ENCODE results near the gene GPI. TPM values are rescaled to one million over a fixed set of nuclear protein-coding genes. Genes with fewer than 3 reads are reported as not detected.

Gene GPI
- polyA plus RNA-seq, 1 donor: 159 TPM

GRCh38 chr19:34353546-34353945 lies 11.4 kb upstream of the GPI start:
- no peaks in the 10 kb centered on the region for H3K9me3 ChIP-seq (ENCODE audit: control insufficient read depth, low read depth, low read length)
- H3K36me3 ChIP-seq (ENCODE audit: control insufficient read depth, insufficient read depth, low read length): peaks cover 53% of the 10 kb centered on the region
- peak in 1 of 2 donors; percentile 42 for DNase-seq
- WGBS (ENCODE audit: insufficient coverage, low lambda C conversion rate): 20% methylated on average over 1 of the region's 7 CpGs
- H3K4me3 ChIP-seq (ENCODE audit: low read length): no peak overlapping the region
- H3K27ac ChIP-seq (ENCODE audit: low read length): no peak overlapping the region
- H3K4me1 ChIP-seq (ENCODE audit: control insufficient read depth, insufficient read depth, low read length): peaks cover 6% of the 10 kb centered on the region
- no peaks in the 10 kb centered on the region for H3K27me3 ChIP-seq (ENCODE audit: control insufficient read depth, insufficient read depth, low read length)

GRCh38 chr19:34355201-34355600 lies 9.8 kb upstream of the GPI start:
- Histone ChIP-seq H3K36me3 (ENCODE audit: control insufficient read depth, insufficient read depth, low read length) (peaks cover 37% of the 10 kb centered on the region), H3K27ac (ENCODE audit: low read length) (no peak overlapping the region), H3K4me1 (ENCODE audit: control insufficient read depth, insufficient read depth, low read length) (peaks cover 16% of the 10 kb centered on the region), H3K4me3 (ENCODE audit: low read length) (no peak overlapping the region), H3K9me3 (ENCODE audit: control insufficient read depth, low read depth, low read length) (no peaks in the 10 kb centered on the region), H3K27me3 (ENCODE audit: control insufficient read depth, insufficient read depth, low read length) (no peaks in the 10 kb centered on the region)
- no CpG with 5 or more reads among the region's 8 CpGs for WGBS (ENCODE audit: insufficient coverage, low lambda C conversion rate)
- DNase-seq: no peak

- no CpG with 5 or more reads among the region's 4 CpGs for WGBS (ENCODE audit: insufficient coverage, low lambda C conversion rate)
- DNase-seq: no peak
- no peaks in the 10 kb centered on the region for H3K27me3 ChIP-seq (ENCODE audit: control insufficient read depth, insufficient read depth, low read length)
- H3K4me3 ChIP-seq (ENCODE audit: low read length): no peak overlapping the region
- H3K27ac ChIP-seq (ENCODE audit: low read length): no peak overlapping the region
- peaks cover 32% of the 10 kb centered on the region for H3K36me3 ChIP-seq (ENCODE audit: control insufficient read depth, insufficient read depth, low read length)
- H3K4me1 ChIP-seq (ENCODE audit: control insufficient read depth, insufficient read depth, low read length): peaks cover 16% of the 10 kb centered on the region
- H3K9me3 ChIP-seq (ENCODE audit: control insufficient read depth, low read depth, low read length): no peaks in the 10 kb centered on the region
Measured at GRCh38 chr19:34356875-34357274, 8.1 kb upstream of the GPI start.

GRCh38 chr19:34357431-34357830 lies 7.6 kb upstream of the GPI start:
- WGBS (ENCODE audit: insufficient coverage, low lambda C conversion rate): no CpG with 5 or more reads among the region's 4 CpGs
- Histone ChIP-seq H3K27ac (ENCODE audit: low read length) (no peak overlapping the region), H3K36me3 (ENCODE audit: control insufficient read depth, insufficient read depth, low read length) (peaks cover 27% of the 10 kb centered on the region), H3K9me3 (ENCODE audit: control insufficient read depth, low read depth, low read length) (no peaks in the 10 kb centered on the region), H3K4me1 (ENCODE audit: control insufficient read depth, insufficient read depth, low read length) (peaks cover 16% of the 10 kb centered on the region), H3K27me3 (ENCODE audit: control insufficient read depth, insufficient read depth, low read length) (no peaks in the 10 kb centered on the region), H3K4me3 (ENCODE audit: low read length) (no peak overlapping the region)
- no peak for DNase-seq

GRCh38 chr19:34359140-34359953 lies 5.6 kb upstream of the GPI start:
- WGBS (ENCODE audit: insufficient coverage, low lambda C conversion rate): no CpG with 5 or more reads among the region's 61 CpGs
- DNase-seq: peak; percentile 99 to 100

GRCh38 chr19:34359954-34360315 lies 5.1 kb upstream of the GPI start:
- DNase-seq: no peak
- Histone ChIP-seq H3K9me3 (ENCODE audit: control insufficient read depth, low read depth, low read length) (no peaks in the 10 kb centered on the region), H3K4me1 (ENCODE audit: control insufficient read depth, insufficient read depth, low read length) (peaks cover 16% of the 10 kb centered on the region), H3K4me3 (ENCODE audit: low read length) (peak overlapping the region; percentile 62), H3K27me3 (ENCODE audit: control insufficient read depth, insufficient read depth, low read length) (no peaks in the 10 kb centered on the region), H3K27ac (ENCODE audit: low read length) (peak overlapping the region; percentile 92), H3K36me3 (ENCODE audit: control insufficient read depth, insufficient read depth, low read length) (peaks cover 10% of the 10 kb centered on the region)
- WGBS (ENCODE audit: insufficient coverage, low lambda C conversion rate): no CpG with 5 or more reads among the region's 7 CpGs

More at GRCh38 chr19:34359140-34359953, 5.6 kb upstream of the GPI start:
- peaks cover 12% of the 10 kb centered on the region for H3K4me1 ChIP-seq (ENCODE audit: control insufficient read depth, insufficient read depth, low read length)
- H3K4me3 ChIP-seq (ENCODE audit: low read length): peak overlapping the region; percentile 62
- H3K27me3 ChIP-seq (ENCODE audit: control insufficient read depth, insufficient read depth, low read length): no peaks in the 10 kb centered on the region
- peak overlapping the region; percentile 92 for H3K27ac ChIP-seq (ENCODE audit: low read length)
- no peaks in the 10 kb centered on the region for H3K9me3 ChIP-seq (ENCODE audit: control insufficient read depth, low read depth, low read length)
- peaks cover 15% of the 10 kb centered on the region for H3K36me3 ChIP-seq (ENCODE audit: control insufficient read depth, insufficient read depth, low read length)

- no peak for DNase-seq
- Histone ChIP-seq H3K36me3 (ENCODE audit: control insufficient read depth, insufficient read depth, low read length) (peaks cover 5% of the 10 kb centered on the region), H3K4me1 (ENCODE audit: control insufficient read depth, insufficient read depth, low read length) (peaks cover 16% of the 10 kb centered on the region), H3K27me3 (ENCODE audit: control insufficient read depth, insufficient read depth, low read length) (no peaks in the 10 kb centered on the region), H3K27ac (ENCODE audit: low read length) (no peak overlapping the region), H3K9me3 (ENCODE audit: control insufficient read depth, low read depth, low read length) (no peaks in the 10 kb centered on the region), H3K4me3 (ENCODE audit: low read length) (no peak overlapping the region)
- WGBS (ENCODE audit: insufficient coverage, low lambda C conversion rate): no CpG with 5 or more reads among the region's 9 CpGs
Measured at GRCh38 chr19:34360354-34360909, 4.6 kb upstream of the GPI start.

- peaks cover 30% of the 10 kb centered on the region for H3K4me1 ChIP-seq (ENCODE audit: control insufficient read depth, insufficient read depth, low read length)
- peaks cover 11% of the 10 kb centered on the region for H3K36me3 ChIP-seq (ENCODE audit: control insufficient read depth, insufficient read depth, low read length)
- no peak overlapping the region for H3K4me3 ChIP-seq (ENCODE audit: low read length)
- no CpG with 5 or more reads among the region's 3 CpGs for WGBS (ENCODE audit: insufficient coverage, low lambda C conversion rate)
- no peak for DNase-seq
- H3K27me3 ChIP-seq (ENCODE audit: control insufficient read depth, insufficient read depth, low read length): no peaks in the 10 kb centered on the region
- H3K9me3 ChIP-seq (ENCODE audit: control insufficient read depth, low read depth, low read length): no peaks in the 10 kb centered on the region
- H3K27ac ChIP-seq (ENCODE audit: low read length): no peak overlapping the region
Measured at GRCh38 chr19:34362679-34363069, 2.3 kb upstream of the GPI start.

- WGBS (ENCODE audit: insufficient coverage, low lambda C conversion rate): no CpG with 5 or more reads among the region's 4 CpGs
- H3K27me3 ChIP-seq (ENCODE audit: control insufficient read depth, insufficient read depth, low read length): no peaks in the 10 kb centered on the region
- peaks cover 15% of the 10 kb centered on the region for H3K36me3 ChIP-seq (ENCODE audit: control insufficient read depth, insufficient read depth, low read length)
- H3K4me1 ChIP-seq (ENCODE audit: control insufficient read depth, insufficient read depth, low read length): peaks cover 30% of the 10 kb centered on the region
- DNase-seq: no peak
- H3K27ac ChIP-seq (ENCODE audit: low read length): no peak overlapping the region
- H3K4me3 ChIP-seq (ENCODE audit: low read length): no peak overlapping the region
- no peaks in the 10 kb centered on the region for H3K9me3 ChIP-seq (ENCODE audit: control insufficient read depth, low read depth, low read length)
Measured at GRCh38 chr19:34363094-34363493, 1.9 kb upstream of the GPI start.

GRCh38 chr19:34363930-34364329 lies 1.1 kb upstream of the GPI start:
- no peaks in the 10 kb centered on the region for H3K27me3 ChIP-seq (ENCODE audit: control insufficient read depth, insufficient read depth, low read length)
- peaks cover 23% of the 10 kb centered on the region for H3K36me3 ChIP-seq (ENCODE audit: control insufficient read depth, insufficient read depth, low read length)
- no peaks in the 10 kb centered on the region for H3K9me3 ChIP-seq (ENCODE audit: control insufficient read depth, low read depth, low read length)
- no peak overlapping the region for H3K4me3 ChIP-seq (ENCODE audit: low read length)
- DNase-seq: no peak
- peaks cover 25% of the 10 kb centered on the region for H3K4me1 ChIP-seq (ENCODE audit: control insufficient read depth, insufficient read depth, low read length)
- no peak overlapping the region for H3K27ac ChIP-seq (ENCODE audit: low read length)
- WGBS (ENCODE audit: insufficient coverage, low lambda C conversion rate): no CpG with 5 or more reads among the region's 5 CpGs

- WGBS (ENCODE audit: insufficient coverage, low lambda C conversion rate): 100% methylated on average over 1 of the region's 11 CpGs
- DNase-seq: no peak
Measured at GRCh38 chr19:34364462-34364829, 550 bp upstream of the GPI start.

More at GRCh38 chr19:34364462-34364829, 550 bp upstream of the GPI start:
- no peaks in the 10 kb centered on the region for H3K27me3 ChIP-seq (ENCODE audit: control insufficient read depth, insufficient read depth, low read length)
- H3K4me3 ChIP-seq (ENCODE audit: low read length): peak overlapping the region; percentile 90
- no peaks in the 10 kb centered on the region for H3K9me3 ChIP-seq (ENCODE audit: control insufficient read depth, low read depth, low read length)
- H3K4me1 ChIP-seq (ENCODE audit: control insufficient read depth, insufficient read depth, low read length): peaks cover 24% of the 10 kb centered on the region
- H3K27ac ChIP-seq (ENCODE audit: low read length): peak overlapping the region; percentile 78
- H3K36me3 ChIP-seq (ENCODE audit: control insufficient read depth, insufficient read depth, low read length): peaks cover 28% of the 10 kb centered on the region
